NT2/D1 (cell line): ENCODE measurements around the gene FRMD4A.

Experiments used
- DNase-seq: peaks from one replicate; pipeline ENCODE4 v3.0.0-alpha.2; 2011; ENCODE audit warnings: low read depth, low spot score
- H3K27me3 ChIP-seq: 2 replicates; pipeline ENCODE4 v1.6.0; 2011; ENCODE audit warnings: mild to moderate bottlenecking; ENCODE audit not compliant: insufficient read length, insufficient read depth
- H3K36me3 ChIP-seq: 2 replicates; pipeline ENCODE4 v1.6.1; 2011; ENCODE audit warnings: mild to moderate bottlenecking, low read length, mixed read lengths; ENCODE audit not compliant: insufficient read depth, insufficient read length
- H3K4me1 ChIP-seq: 2 replicates; pipeline ENCODE4 v1.5.1; 2011; ENCODE audit not compliant: insufficient read depth, insufficient read length
- H3K4me3 ChIP-seq: 2 replicates; pipeline ENCODE4 v1.5.1; 2011; ENCODE audit warnings: low read depth; ENCODE audit not compliant: insufficient read length
- H3K9ac ChIP-seq: 2 replicates; pipeline ENCODE4 v1.6.0; 2011; ENCODE audit warnings: low read depth; ENCODE audit not compliant: insufficient read length
- H3K9me3 ChIP-seq: 2 replicates; pipeline ENCODE4 v1.5.1; 2011; ENCODE audit warnings: mild to moderate bottlenecking, low read length; ENCODE audit not compliant: insufficient read depth
- SUZ12 ChIP-seq: IDR thresholded peaks from 2 replicates; pipeline ENCODE4 v1.6.1; 2011; ENCODE audit not compliant: insufficient read length, insufficient read depth; ENCODE audit errors: extremely low read depth
- YY1 ChIP-seq: IDR thresholded peaks from 2 replicates; pipeline ENCODE4 v1.6.1; 2011; ENCODE audit not compliant: insufficient read length, insufficient read depth
- ZNF274 ChIP-seq: IDR thresholded peaks from 2 replicates; pipeline ENCODE4 v1.6.1; 2011; ENCODE audit warnings: mild to moderate bottlenecking, low read depth, low read length

The FRMD4A gene

GRCh38 chr10:13693783-13694700 is 636.7 kb downstream of the FRMD4A start:
- H3K4me1 ChIP-seq = peaks cover 2% of the 10 kb centered on the region
- no peak overlapping the region for H3K4me3 ChIP-seq
- DNase-seq = no peak
- no peaks in the 10 kb centered on the region for H3K9me3 ChIP-seq
- H3K9ac ChIP-seq = no peak overlapping the region
- H3K36me3 ChIP-seq = peaks cover 74% of the 10 kb centered on the region
- H3K27me3 ChIP-seq = no peaks in the 10 kb centered on the region
- TF ChIP-seq SUZ12 (no peak), YY1 (no peak), ZNF274 (no peak)

- Histone ChIP-seq H3K9me3 (no peaks in the 10 kb centered on the region), H3K4me3 (no peak overlapping the region), H3K4me1 (peaks cover 2% of the 10 kb centered on the region), H3K36me3 (peaks cover 58% of the 10 kb centered on the region), H3K27me3 (no peaks in the 10 kb centered on the region), H3K9ac (no peak overlapping the region)
- TF ChIP-seq YY1 = no peak
- TF ChIP-seq ZNF274 = no peak
- no peak for TF ChIP-seq SUZ12
- no peak for DNase-seq
Measured at GRCh38 chr10:13690281-13690825, 640.4 kb downstream of the FRMD4A start.

GRCh38 chr10:13686331-13686752 is 644.4 kb downstream of the FRMD4A start:
- Histone ChIP-seq H3K9me3 (no peaks in the 10 kb centered on the region), H3K9ac (no peak overlapping the region), H3K36me3 (peaks cover 51% of the 10 kb centered on the region), H3K4me3 (no peak overlapping the region), H3K4me1 (peaks cover 2% of the 10 kb centered on the region), H3K27me3 (no peaks in the 10 kb centered on the region)
- no peak for TF ChIP-seq YY1
- no peak for TF ChIP-seq ZNF274
- TF ChIP-seq SUZ12 = no peak
- no peak for DNase-seq

GRCh38 chr10:13685885-13686284 is 644.8 kb downstream of the FRMD4A start:
- Histone ChIP-seq H3K4me1 (no peaks in the 10 kb centered on the region), H3K9me3 (no peaks in the 10 kb centered on the region), H3K4me3 (no peak overlapping the region), H3K27me3 (no peaks in the 10 kb centered on the region), H3K9ac (no peak overlapping the region), H3K36me3 (peaks cover 47% of the 10 kb centered on the region)
- TF ChIP-seq YY1 = no peak
- TF ChIP-seq ZNF274 = no peak
- no peak for TF ChIP-seq SUZ12
- DNase-seq = no peak

GRCh38 chr10:13684806-13685482 is 645.8 kb downstream of the FRMD4A start:
- Histone ChIP-seq H3K27me3 (no peaks in the 10 kb centered on the region), H3K36me3 (peaks cover 41% of the 10 kb centered on the region), H3K4me1 (no peaks in the 10 kb centered on the region), H3K4me3 (no peak overlapping the region), H3K9ac (no peak overlapping the region), H3K9me3 (no peaks in the 10 kb centered on the region)
- DNase-seq = no peak
- no peak for TF ChIP-seq ZNF274
- no peak for TF ChIP-seq YY1
- no peak for TF ChIP-seq SUZ12

- H3K4me3 ChIP-seq = no peak overlapping the region
- no peak overlapping the region for H3K9ac ChIP-seq
- DNase-seq = no peak
- H3K36me3 ChIP-seq = peaks cover 46% of the 10 kb centered on the region
- H3K4me1 ChIP-seq = no peaks in the 10 kb centered on the region
- TF ChIP-seq SUZ12 = no peak
- no peak for TF ChIP-seq ZNF274
- TF ChIP-seq YY1 = no peak
- no peaks in the 10 kb centered on the region for H3K27me3 ChIP-seq
- no peaks in the 10 kb centered on the region for H3K9me3 ChIP-seq
Measured at GRCh38 chr10:13684252-13684791, 646.4 kb downstream of the FRMD4A start.

- H3K27me3 ChIP-seq = no peaks in the 10 kb centered on the region
- H3K4me1 ChIP-seq = no peaks in the 10 kb centered on the region
- no peaks in the 10 kb centered on the region for H3K9me3 ChIP-seq
- TF ChIP-seq SUZ12 = no peak
- no peak for TF ChIP-seq ZNF274
- TF ChIP-seq YY1 = no peak
- peaks cover 47% of the 10 kb centered on the region for H3K36me3 ChIP-seq
- no peak for DNase-seq
- H3K4me3 ChIP-seq = no peak overlapping the region
- no peak overlapping the region for H3K9ac ChIP-seq
Measured at GRCh38 chr10:13683017-13683416, 647.7 kb downstream of the FRMD4A start.
